ENCODE data around the gene PTPN1.

The PTPN1 gene

GRCh38 chr20:50537546-50538201 is 27.5 kb downstream of the PTPN1 start:
- TF ChIP-seq TAF1 (IDR thresholded peaks at IDR 0.05; ENCODE audit: borderline replicate concordance, insufficient read depth, low read length) (no peak), POLR2AphosphoS5 (IDR thresholded peaks at IDR 0.05; ENCODE audit: low read depth, low read length) (no peak), FOXP2 (optimal IDR thresholded peaks at IDR 0.05; ENCODE audit: borderline replicate concordance, extremely low read depth, extremely low read length, insufficient read depth) (no peak), SIN3A (IDR thresholded peaks at IDR 0.05; ENCODE audit: borderline replicate concordance, insufficient read depth, low read length) (no peak)
- TF ChIP-seq, protein P1, sequence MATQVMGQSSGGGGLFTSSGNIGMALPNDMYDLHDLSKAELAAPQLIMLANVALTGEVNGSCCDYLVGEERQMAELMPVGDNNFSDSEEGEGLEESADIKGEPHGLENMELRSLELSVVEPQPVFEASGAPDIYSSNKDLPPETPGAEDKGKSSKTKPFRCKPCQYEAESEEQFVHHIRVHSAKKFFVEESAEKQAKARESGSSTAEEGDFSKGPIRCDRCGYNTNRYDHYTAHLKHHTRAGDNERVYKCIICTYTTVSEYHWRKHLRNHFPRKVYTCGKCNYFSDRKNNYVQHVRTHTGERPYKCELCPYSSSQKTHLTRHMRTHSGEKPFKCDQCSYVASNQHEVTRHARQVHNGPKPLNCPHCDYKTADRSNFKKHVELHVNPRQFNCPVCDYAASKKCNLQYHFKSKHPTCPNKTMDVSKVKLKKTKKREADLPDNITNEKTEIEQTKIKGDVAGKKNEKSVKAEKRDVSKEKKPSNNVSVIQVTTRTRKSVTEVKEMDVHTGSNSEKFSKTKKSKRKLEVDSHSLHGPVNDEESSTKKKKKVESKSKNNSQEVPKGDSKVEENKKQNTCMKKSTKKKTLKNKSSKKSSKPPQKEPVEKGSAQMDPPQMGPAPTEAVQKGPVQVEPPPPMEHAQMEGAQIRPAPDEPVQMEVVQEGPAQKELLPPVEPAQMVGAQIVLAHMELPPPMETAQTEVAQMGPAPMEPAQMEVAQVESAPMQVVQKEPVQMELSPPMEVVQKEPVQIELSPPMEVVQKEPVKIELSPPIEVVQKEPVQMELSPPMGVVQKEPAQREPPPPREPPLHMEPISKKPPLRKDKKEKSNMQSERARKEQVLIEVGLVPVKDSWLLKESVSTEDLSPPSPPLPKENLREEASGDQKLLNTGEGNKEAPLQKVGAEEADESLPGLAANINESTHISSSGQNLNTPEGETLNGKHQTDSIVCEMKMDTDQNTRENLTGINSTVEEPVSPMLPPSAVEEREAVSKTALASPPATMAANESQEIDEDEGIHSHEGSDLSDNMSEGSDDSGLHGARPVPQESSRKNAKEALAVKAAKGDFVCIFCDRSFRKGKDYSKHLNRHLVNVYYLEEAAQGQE (IDR thresholded peaks at IDR 0.05; ENCODE audit: insufficient read depth in 1 of 2, low read depth in 2 of 2, low read length in 2 of 2): no peak

DNA sequence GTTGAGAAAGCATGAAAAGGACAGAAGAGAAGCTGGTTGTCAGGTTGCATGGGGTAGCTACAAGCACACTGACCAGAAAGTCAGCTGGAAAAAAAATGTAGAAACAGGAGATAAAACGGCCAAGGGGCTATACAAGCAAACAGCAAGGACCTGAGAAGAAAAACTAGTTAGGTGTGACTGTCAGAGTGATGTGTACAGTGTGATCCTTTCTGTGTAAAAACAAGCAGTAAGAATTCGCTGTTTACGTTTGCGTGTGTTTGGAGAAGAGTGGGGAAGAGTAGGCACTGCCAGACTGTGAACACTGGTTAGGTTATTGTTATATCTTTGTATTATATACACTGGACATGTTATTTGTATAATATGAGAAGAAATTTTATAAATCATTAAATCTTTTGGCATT is 28.1 kb downstream of the PTPN1 start:
- TF ChIP-seq POLR2AphosphoS5 (IDR thresholded peaks at IDR 0.05; ENCODE audit: low read depth, low read length): no peak
- no peak for TF ChIP-seq TAF1 (IDR thresholded peaks at IDR 0.05; ENCODE audit: borderline replicate concordance, insufficient read depth, low read length)
- TF ChIP-seq, protein P1 (IDR thresholded peaks at IDR 0.05; ENCODE audit: insufficient read depth in 1 of 2, low read depth in 2 of 2, low read length in 2 of 2): no peak
- TF ChIP-seq FOXP2 (optimal IDR thresholded peaks at IDR 0.05; ENCODE audit: borderline replicate concordance, extremely low read depth, extremely low read length, insufficient read depth): no peak
- no peak for TF ChIP-seq SIN3A (IDR thresholded peaks at IDR 0.05; ENCODE audit: borderline replicate concordance, insufficient read depth, low read length)

- TF ChIP-seq, protein P1 (IDR thresholded peaks at IDR 0.05; ENCODE audit: insufficient read depth in 1 of 2, low read depth in 2 of 2, low read length in 2 of 2): no peak
- TF ChIP-seq SIN3A (IDR thresholded peaks at IDR 0.05; ENCODE audit: borderline replicate concordance, insufficient read depth, low read length): no peak
These were observed 30.7 kb downstream of the PTPN1 start for GRCh38 chr20:50540620-50541605.

- TF ChIP-seq POLR2AphosphoS5 (IDR thresholded peaks at IDR 0.05; ENCODE audit: low read depth, low read length): no peak
- no peak for TF ChIP-seq FOXP2 (optimal IDR thresholded peaks at IDR 0.05; ENCODE audit: borderline replicate concordance, extremely low read depth, extremely low read length, insufficient read depth)
- no peak for TF ChIP-seq TAF1 (IDR thresholded peaks at IDR 0.05; ENCODE audit: borderline replicate concordance, insufficient read depth, low read length)
- TF ChIP-seq SIN3A (IDR thresholded peaks at IDR 0.05; ENCODE audit: borderline replicate concordance, insufficient read depth, low read length): no peak
- TF ChIP-seq, protein P1 (IDR thresholded peaks at IDR 0.05; ENCODE audit: insufficient read depth in 1 of 2, low read depth in 2 of 2, low read length in 2 of 2): no peak
These were observed 31.4 kb downstream of the PTPN1 start for GRCh38 chr20:50541606-50542041.
